ENCODE results near the gene KCNH3.

DNA sequence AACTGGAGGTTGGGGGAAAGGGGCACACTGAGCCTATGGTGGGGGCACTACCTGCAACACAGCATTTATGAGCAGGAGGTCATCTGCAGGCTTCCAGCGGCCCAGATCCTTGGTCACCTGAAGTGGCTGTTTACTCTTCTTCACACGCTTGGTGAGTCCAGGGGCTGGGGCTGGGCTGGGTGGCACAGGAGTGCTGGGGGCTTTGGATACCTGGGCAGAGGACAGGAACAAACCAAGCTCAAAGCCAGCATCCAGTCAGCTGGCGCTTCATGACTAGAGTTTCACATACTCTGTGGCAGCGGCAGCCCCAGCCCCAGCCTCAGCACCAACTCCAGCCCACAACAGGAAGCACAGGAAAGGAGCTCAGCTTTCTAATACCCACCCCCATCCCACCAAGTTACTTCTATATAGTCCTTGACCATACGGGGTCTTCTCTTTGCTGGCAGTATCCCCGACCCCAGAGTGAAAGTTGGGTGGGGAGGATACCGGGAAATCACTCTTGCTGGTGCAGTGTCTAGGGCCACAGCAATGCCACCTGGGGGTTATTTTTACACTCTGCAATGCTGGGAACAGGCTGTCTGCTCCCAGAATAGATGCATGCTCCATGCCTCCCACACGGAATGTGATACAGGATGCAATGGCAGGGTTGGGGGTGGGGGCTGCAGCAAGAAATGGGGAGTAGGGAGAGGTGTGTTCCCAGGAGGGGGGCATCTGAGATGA, 26.0 kb downstream of the KCNH3 start:
- TF ChIP-seq, protein P1, sequence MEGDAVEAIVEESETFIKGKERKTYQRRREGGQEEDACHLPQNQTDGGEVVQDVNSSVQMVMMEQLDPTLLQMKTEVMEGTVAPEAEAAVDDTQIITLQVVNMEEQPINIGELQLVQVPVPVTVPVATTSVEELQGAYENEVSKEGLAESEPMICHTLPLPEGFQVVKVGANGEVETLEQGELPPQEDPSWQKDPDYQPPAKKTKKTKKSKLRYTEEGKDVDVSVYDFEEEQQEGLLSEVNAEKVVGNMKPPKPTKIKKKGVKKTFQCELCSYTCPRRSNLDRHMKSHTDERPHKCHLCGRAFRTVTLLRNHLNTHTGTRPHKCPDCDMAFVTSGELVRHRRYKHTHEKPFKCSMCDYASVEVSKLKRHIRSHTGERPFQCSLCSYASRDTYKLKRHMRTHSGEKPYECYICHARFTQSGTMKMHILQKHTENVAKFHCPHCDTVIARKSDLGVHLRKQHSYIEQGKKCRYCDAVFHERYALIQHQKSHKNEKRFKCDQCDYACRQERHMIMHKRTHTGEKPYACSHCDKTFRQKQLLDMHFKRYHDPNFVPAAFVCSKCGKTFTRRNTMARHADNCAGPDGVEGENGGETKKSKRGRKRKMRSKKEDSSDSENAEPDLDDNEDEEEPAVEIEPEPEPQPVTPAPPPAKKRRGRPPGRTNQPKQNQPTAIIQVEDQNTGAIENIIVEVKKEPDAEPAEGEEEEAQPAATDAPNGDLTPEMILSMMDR (IDR thresholded peaks at IDR 0.05), result no peak
- TF ChIP-seq ZFX (IDR thresholded peaks at IDR 0.05; ENCODE audit: borderline replicate concordance), result no peak
